NCI-H226 (cell line): ENCODE data around the gene TMEM236.
"Not testable (repeated sequence)": the region's sequence is repeated elsewhere in the genome, so short reads cannot be mapped to it uniquely, and the experiment has no call there.

ENCODE experiments used
- DNase-seq: peaks from one replicate; pipeline ENCODE4 v3.0.0-alpha.2; 2015

Gene TMEM236

GRCh38 chr10:17751781-17752445 lies at the start of gene TMEM236:
Gene TMEM236 (plus strand): TSS chr10:17752201. CDS start chr10:17752296, 95 bp downstream.
- no peak for DNase-seq

- DNase-seq = no peak
These were observed 48.3 kb upstream of the TMEM236 start for GRCh38 chr10:17703706-17704105.

- DNase-seq = no peak
These were observed 43.2 kb upstream of the TMEM236 start for GRCh38 chr10:17708821-17709220.

GRCh38 chr10:17709492-17709891 lies 42.5 kb upstream of the TMEM236 start:
- no peak for DNase-seq

GRCh38 chr10:17710181-17710580 lies 41.8 kb upstream of the TMEM236 start:
- DNase-seq = no peak

- no peak for DNase-seq
These were observed 39.9 kb upstream of the TMEM236 start for GRCh38 chr10:17712053-17712452.

GRCh38 chr10:17712717-17713471 lies 39.1 kb upstream of the TMEM236 start:
- no peak for DNase-seq

GRCh38 chr10:17713758-17714157 lies 38.2 kb upstream of the TMEM236 start:
- DNase-seq = no peak

GRCh38 chr10:17716161-17716560 lies 35.8 kb upstream of the TMEM236 start:
- DNase-seq = no peak

GRCh38 chr10:17722317-17723014 lies 29.5 kb upstream of the TMEM236 start:
- DNase-seq = not testable (repeated sequence)

- DNase-seq = no peak
These were observed 26.3 kb upstream of the TMEM236 start for GRCh38 chr10:17725703-17726102.

GRCh38 chr10:17729630-17730029 lies 22.4 kb upstream of the TMEM236 start:
- no peak for DNase-seq

- DNase-seq = no peak
These were observed 21.3 kb upstream of the TMEM236 start for GRCh38 chr10:17730667-17731066.

- no peak for DNase-seq
These were observed 20.5 kb upstream of the TMEM236 start for GRCh38 chr10:17731331-17732020.

GRCh38 chr10:17733620-17734019 lies 18.4 kb upstream of the TMEM236 start:
- no peak for DNase-seq

GRCh38 chr10:17734432-17735080 lies 17.4 kb upstream of the TMEM236 start:
- no peak for DNase-seq

GRCh38 chr10:17735166-17735941 lies 16.6 kb upstream of the TMEM236 start:
- DNase-seq = no peak

GRCh38 chr10:17736223-17736622 lies 15.8 kb upstream of the TMEM236 start:
- no peak for DNase-seq

GRCh38 chr10:17737027-17737965 lies 14.7 kb upstream of the TMEM236 start:
- DNase-seq = no peak

GRCh38 chr10:17740668-17741067 lies 11.3 kb upstream of the TMEM236 start:
- no peak for DNase-seq

- no peak for DNase-seq
These were observed 9.1 kb upstream of the TMEM236 start for GRCh38 chr10:17742918-17743317.
